WTC11 (cell line): ENCODE results near the gene RAD9A. TPM values are rescaled to one million over a fixed set of nuclear protein-coding genes. Genes with fewer than 3 reads are reported as not detected.

ENCODE experiments used
- ATAC-seq: fragments of 200-7000 bp; cut with Tn5 transposase; 2 replicates; pipeline ENCODE4 v1.10.0; 2021; ENCODE audit warnings: mild to moderate bottlenecking, moderate library complexity
- CTCF ChIA-PET: fragments of 300-600 bp; sonication (Branson Sonifier 250); formaldehyde crosslinking; loops from one replicate; lab custom pipeline; 2021; ENCODE audit warnings: antibody characterized with exemption; lab: Charles Lee
- POLR2A ChIA-PET: fragments of 350-600 bp; sonication (Branson Sonifier 250); formaldehyde crosslinking; loops from one replicate; lab custom pipeline; 2021; ENCODE audit warnings: antibody characterized with exemption; lab: Charles Lee
- DNase-seq: peaks from one replicate; pipeline ENCODE4 v3.0.0; 2021; ENCODE audit warnings: low spot score
- H3K27ac Mint-ChIP-seq: 2 replicates; pipeline ENCODE4 v1.8.0; 2021; ENCODE audit warnings: mixed read lengths
- H3K27me3 Mint-ChIP-seq: 2 replicates; pipeline ENCODE4 v1.8.0; 2021; ENCODE audit warnings: low read depth, mild to moderate bottlenecking, moderate library complexity, mixed read lengths
- H3K36me3 Mint-ChIP-seq: 2 replicates; pipeline ENCODE4 v1.8.0; 2021; ENCODE audit warnings: mixed read lengths
- H3K4me1 Mint-ChIP-seq: 2 replicates; pipeline ENCODE4 v1.8.0; 2022; ENCODE audit warnings: mixed read lengths
- H3K4me3 Mint-ChIP-seq: 2 replicates; pipeline ENCODE4 v1.8.0; 2021; ENCODE audit warnings: mild to moderate bottlenecking, moderate library complexity, mixed read lengths
- H3K9me3 Mint-ChIP-seq: 2 replicates; pipeline ENCODE4 v1.8.0; 2021; ENCODE audit warnings: mixed read lengths
- ATF1 ChIP-seq: sonication (generic); formaldehyde crosslinking; IDR thresholded peaks from 2 replicates; pipeline ENCODE4 v1.8.1; 2023; ENCODE audit warnings: mild to moderate bottlenecking, moderate library complexity, missing genetic modification reagents
- CBFB ChIP-seq: sonication (generic); formaldehyde crosslinking; IDR thresholded peaks from 2 replicates; pipeline ENCODE4 v1.8.1; 2022; ENCODE audit warnings: mild to moderate bottlenecking, low read depth, missing genetic modification reagents
- CREB1 ChIP-seq: sonication (generic); formaldehyde crosslinking; IDR thresholded peaks from 2 replicates; pipeline ENCODE4 v1.8.0; 2023; ENCODE audit warnings: mild to moderate bottlenecking, missing genetic modification reagents
- CREM ChIP-seq: sonication (generic); formaldehyde crosslinking; IDR thresholded peaks from 2 replicates; pipeline ENCODE4 v1.8.1; 2022; ENCODE audit warnings: mild to moderate bottlenecking, missing genetic modification reagents, moderate library complexity
- ETV6 ChIP-seq: sonication (generic); formaldehyde crosslinking; IDR thresholded peaks from 2 replicates; pipeline ENCODE4 v1.8.1; 2022; ENCODE audit warnings: mild to moderate bottlenecking, missing genetic modification reagents
- FOXP1 ChIP-seq: sonication (generic); formaldehyde crosslinking; IDR thresholded peaks from 2 replicates; pipeline ENCODE4 v1.8.0; 2022; ENCODE audit warnings: missing genetic modification reagents, mild to moderate bottlenecking, moderate library complexity, borderline replicate concordance
- FOXP4 ChIP-seq: sonication (generic); formaldehyde crosslinking; IDR thresholded peaks from 2 replicates; pipeline ENCODE4 v1.8.0; 2022; ENCODE audit warnings: mild to moderate bottlenecking, missing genetic modification reagents
- HMGA2 ChIP-seq: fragments of 250-450 bp; sonication (Bioruptor Pico); IDR thresholded peaks from 2 replicates; pipeline ENCODE4 v1.4.0; 2021; ENCODE audit warnings: mild to moderate bottlenecking, moderate library complexity
- JUN ChIP-seq: sonication (generic); formaldehyde crosslinking; IDR thresholded peaks from 2 replicates; pipeline ENCODE4 v1.8.0; 2023; ENCODE audit warnings: mild to moderate bottlenecking, missing genetic modification reagents
- MLX ChIP-seq: sonication (generic); formaldehyde crosslinking; IDR thresholded peaks from 2 replicates; pipeline ENCODE4 v1.8.1; 2023; ENCODE audit warnings: mild to moderate bottlenecking, missing genetic modification reagents, moderate library complexity
- MXD4 ChIP-seq: fragments of 250-450 bp; sonication (Bioruptor Pico); IDR thresholded peaks from 2 replicates; pipeline ENCODE4 v1.8.0; 2021; ENCODE audit warnings: mild to moderate bottlenecking, moderate library complexity, borderline replicate concordance
- MYBL2 ChIP-seq: sonication (generic); formaldehyde crosslinking; IDR thresholded peaks from 2 replicates; pipeline ENCODE4 v1.8.1; 2023; ENCODE audit warnings: mild to moderate bottlenecking, moderate library complexity, missing genetic modification reagents
- NFYB ChIP-seq: sonication (generic); formaldehyde crosslinking; conservative IDR thresholded peaks from 2 replicates; pipeline ENCODE4 v1.8.0; 2022; ENCODE audit warnings: low read depth, missing genetic modification reagents
- NR2C2 ChIP-seq: sonication (generic); formaldehyde crosslinking; IDR thresholded peaks from 2 replicates; pipeline ENCODE4 v1.8.0; 2022; ENCODE audit warnings: mild to moderate bottlenecking, missing genetic modification reagents
- NR3C1 ChIP-seq: sonication (generic); formaldehyde crosslinking; conservative IDR thresholded peaks from 2 replicates; pipeline ENCODE4 v1.8.1; 2023; ENCODE audit warnings: low read depth, mild to moderate bottlenecking, missing genetic modification reagents
- SMAD4 ChIP-seq: sonication (generic); formaldehyde crosslinking; IDR thresholded peaks from 2 replicates; pipeline ENCODE4 v1.8.0; 2022; ENCODE audit warnings: mild to moderate bottlenecking, missing genetic modification reagents
- TEAD1 ChIP-seq: sonication (generic); formaldehyde crosslinking; IDR thresholded peaks from 2 replicates; pipeline ENCODE4 v1.8.0; 2022; ENCODE audit warnings: mild to moderate bottlenecking, missing genetic modification reagents
- TP53 ChIP-seq: sonication (generic); formaldehyde crosslinking; IDR thresholded peaks from 2 replicates; pipeline ENCODE4 v1.8.1; 2023; ENCODE audit warnings: mild to moderate bottlenecking, missing genetic modification reagents
- ZNF232 ChIP-seq: sonication (generic); formaldehyde crosslinking; IDR thresholded peaks from 2 replicates; pipeline ENCODE4 v1.8.0; 2022; ENCODE audit warnings: mild to moderate bottlenecking, missing genetic modification reagents
- ZNF416 ChIP-seq: fragments of 250-450 bp; sonication (Bioruptor Pico); IDR thresholded peaks from 2 replicates; pipeline ENCODE4 v1.9.0; 2021; ENCODE audit warnings: mild to moderate bottlenecking, inconsistent platforms
- total RNA-seq: library from RNA; stranded (reverse); gene quantifications from 3 replicates; pipeline ENCODE4 v1.2.3, GENCODE V29; 2021
- TF ChIP-seq, protein P1 (sequence below): sonication (generic); formaldehyde crosslinking; conservative IDR thresholded peaks from 2 replicates; pipeline ENCODE4 v1.8.1; 2022; ENCODE audit warnings: mild to moderate bottlenecking, missing genetic modification reagents
- TF ChIP-seq, protein P2 (sequence below): fragments of 250-450 bp; sonication (Bioruptor Pico); conservative IDR thresholded peaks from 2 replicates; pipeline ENCODE4 v1.9.0; 2021; ENCODE audit warnings: mild to moderate bottlenecking
- TF ChIP-seq, protein P3 (sequence below): sonication (generic); formaldehyde crosslinking; IDR thresholded peaks from 2 replicates; pipeline ENCODE4 v1.8.0; 2022; ENCODE audit warnings: mild to moderate bottlenecking, missing genetic modification reagents
- TF ChIP-seq, protein P4 (sequence below): sonication (generic); formaldehyde crosslinking; IDR thresholded peaks from 2 replicates; pipeline ENCODE4 v1.8.1; 2023; ENCODE audit warnings: mild to moderate bottlenecking, missing genetic modification reagents, moderate library complexity
- TF ChIP-seq, protein P5 (sequence below): sonication (generic); formaldehyde crosslinking; IDR thresholded peaks from 2 replicates; pipeline ENCODE4 v1.8.0; 2023; ENCODE audit warnings: missing genetic modification reagents, mild to moderate bottlenecking, borderline replicate concordance

The RAD9A gene
- total RNA-seq, 1 experiment from 2014 or later, result 45.5 TPM

DNA sequence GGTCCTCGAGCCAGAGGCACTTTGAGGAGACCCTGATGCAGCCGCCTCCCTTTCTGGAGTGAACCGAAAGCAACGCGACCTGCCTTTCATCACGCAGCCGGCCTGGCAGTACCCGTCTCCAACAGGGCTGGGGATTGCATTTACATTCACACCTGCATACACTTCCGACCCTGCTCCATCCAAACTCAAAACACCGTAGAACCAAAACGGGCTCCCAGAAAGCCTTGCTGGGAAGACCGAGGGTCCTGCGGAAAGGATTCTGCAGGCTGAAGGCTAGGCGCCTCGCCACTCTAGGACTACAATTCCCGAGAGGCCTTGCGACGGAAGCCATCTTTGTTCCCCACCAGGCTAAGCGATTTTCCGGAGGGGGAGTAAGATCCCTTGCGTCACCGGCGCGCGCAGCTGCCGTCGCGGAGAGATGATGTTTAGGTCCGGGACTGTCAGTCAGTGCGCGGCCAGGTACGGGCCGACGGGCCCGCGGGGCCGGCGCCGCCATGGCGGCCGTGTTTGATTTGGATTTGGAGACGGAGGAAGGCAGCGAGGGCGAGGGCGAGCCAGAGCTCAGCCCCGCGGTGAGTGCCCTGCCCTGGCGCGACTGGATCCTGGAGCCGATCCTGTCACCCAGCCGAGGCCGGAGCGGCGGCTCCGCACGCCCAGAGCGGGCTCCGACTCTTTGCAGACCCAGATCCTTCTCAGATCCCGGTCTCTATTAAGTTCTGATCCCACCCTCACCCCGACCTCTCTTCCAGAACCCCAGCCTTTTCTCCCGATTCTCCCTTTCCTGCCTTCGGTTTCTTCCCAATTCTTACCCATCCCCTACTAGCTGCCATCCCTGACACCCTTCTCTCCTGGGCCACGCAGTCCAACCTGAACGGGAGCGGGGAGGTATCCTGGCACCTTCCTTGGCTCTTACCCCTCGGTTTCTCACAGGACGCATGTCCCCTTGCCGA is 36.5 kb downstream of the RAD9A start, which contains the start of gene RPS6KB2:
Gene RPS6KB2, plus strand, starts transcription at position 443 of the 950 bp plus-strand sequence. Its CDS starts 52 bp downstream, at position 495.
- H3K27ac Mint-ChIP-seq, result peak within 1 kb of the TSS; percentile 93
- H3K4me3 Mint-ChIP-seq, result peak within 1 kb of the TSS; percentile 97
- peaks cover 4% of the 10 kb centered on the region for H3K4me1 Mint-ChIP-seq
- H3K36me3 Mint-ChIP-seq, result peaks cover 9% of the 10 kb centered on the region
- ChIA-PET POLR2A (interaction anchor here (0.9 to 2.7 kb wide), 7 partner anchors 8 to 55 kb away, joined by 3 to 10 read pairs (median 3); partner anchors contain the start of genes AIP, PPP1CA and TMEM134), CTCF (interaction anchor here (0.9 to 4.5 kb wide), 4 partner anchors 9 to 77 kb away, joined by 3 to 23 read pairs (median 3); partner anchors contain the start of genes PPP1CA, PTPRCAP and RAD9A)
- ATAC-seq, result peak; percentile 91
- no peaks in the 10 kb centered on the region for H3K9me3 Mint-ChIP-seq
- H3K27me3 Mint-ChIP-seq, result no peaks in the 10 kb centered on the region
- DNase-seq, result peak; percentile 100
- no peak for TF ChIP-seq HMGA2 (CRISPR knock-in tag)
- no peak for TF ChIP-seq TP53
- TF ChIP-seq MYBL2 (CRISPR knock-in tag), result 0 out of 2 replicates have a peak, but pooled peaks have one; percentile 41
- TF ChIP-seq ETV6 (CRISPR knock-in tag), result peak; percentile 84; the same call in 1 of the 2 replicates
- no peak for TF ChIP-seq MXD4 (CRISPR knock-in tag)
- TF ChIP-seq, protein P1, sequence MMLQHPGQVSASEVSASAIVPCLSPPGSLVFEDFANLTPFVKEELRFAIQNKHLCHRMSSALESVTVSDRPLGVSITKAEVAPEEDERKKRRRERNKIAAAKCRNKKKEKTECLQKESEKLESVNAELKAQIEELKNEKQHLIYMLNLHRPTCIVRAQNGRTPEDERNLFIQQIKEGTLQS (CRISPR knock-in tag), result 0 out of 2 replicates have a peak, but pooled peaks have one; percentile 49
- peak; percentile 41; the same call in 1 of the 2 replicates for TF ChIP-seq TEAD1 (CRISPR knock-in tag)
- TF ChIP-seq, protein P2, sequence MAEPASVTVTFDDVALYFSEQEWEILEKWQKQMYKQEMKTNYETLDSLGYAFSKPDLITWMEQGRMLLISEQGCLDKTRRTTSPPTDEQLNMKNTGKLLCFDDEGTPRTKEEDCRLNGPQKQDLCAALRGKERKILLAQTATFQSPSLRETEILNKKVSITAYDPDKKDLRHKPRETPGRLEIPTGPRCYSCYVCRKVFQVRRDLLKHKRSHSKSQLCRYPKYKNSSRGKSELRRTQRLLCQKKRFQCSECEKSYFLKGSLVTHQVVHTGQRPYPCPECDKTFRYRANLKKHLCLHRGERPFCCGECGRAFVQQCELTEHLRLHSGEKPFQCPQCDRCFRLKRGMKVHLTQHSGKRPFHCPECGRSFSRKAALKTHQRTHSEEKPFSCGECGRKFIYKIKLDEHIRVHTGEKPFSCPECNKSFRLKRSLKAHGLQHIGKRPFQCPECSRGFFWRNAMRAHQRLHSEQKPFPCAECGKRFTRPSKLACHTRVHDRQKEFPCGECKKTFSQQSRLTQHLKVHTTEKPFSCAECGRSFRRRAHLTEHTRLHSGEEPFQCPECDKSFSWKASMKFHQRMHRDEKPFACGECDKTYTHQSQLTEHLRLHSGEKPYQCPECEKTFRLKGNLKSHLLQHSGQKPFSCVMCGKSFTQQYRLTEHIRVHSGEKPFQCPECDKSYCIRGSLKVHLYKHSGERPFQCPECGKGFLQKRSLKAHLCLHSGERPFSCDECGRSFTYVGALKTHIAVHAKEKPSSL (CRISPR knock-in tag), result no peak
- TF ChIP-seq FOXP4 (CRISPR knock-in tag), result peak; percentile 83; the same call in 1 of the 2 replicates
- no peak for TF ChIP-seq CBFB (CRISPR knock-in tag)
- TF ChIP-seq ATF1, result peak; percentile 95; the same call in 1 of the 2 replicates
- TF ChIP-seq, protein P3, sequence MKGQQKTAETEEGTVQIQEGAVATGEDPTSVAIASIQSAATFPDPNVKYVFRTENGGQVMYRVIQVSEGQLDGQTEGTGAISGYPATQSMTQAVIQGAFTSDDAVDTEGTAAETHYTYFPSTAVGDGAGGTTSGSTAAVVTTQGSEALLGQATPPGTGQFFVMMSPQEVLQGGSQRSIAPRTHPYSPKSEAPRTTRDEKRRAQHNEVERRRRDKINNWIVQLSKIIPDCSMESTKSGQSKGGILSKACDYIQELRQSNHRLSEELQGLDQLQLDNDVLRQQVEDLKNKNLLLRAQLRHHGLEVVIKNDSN (CRISPR knock-in tag), result peak; percentile 53
- TF ChIP-seq, protein P4, sequence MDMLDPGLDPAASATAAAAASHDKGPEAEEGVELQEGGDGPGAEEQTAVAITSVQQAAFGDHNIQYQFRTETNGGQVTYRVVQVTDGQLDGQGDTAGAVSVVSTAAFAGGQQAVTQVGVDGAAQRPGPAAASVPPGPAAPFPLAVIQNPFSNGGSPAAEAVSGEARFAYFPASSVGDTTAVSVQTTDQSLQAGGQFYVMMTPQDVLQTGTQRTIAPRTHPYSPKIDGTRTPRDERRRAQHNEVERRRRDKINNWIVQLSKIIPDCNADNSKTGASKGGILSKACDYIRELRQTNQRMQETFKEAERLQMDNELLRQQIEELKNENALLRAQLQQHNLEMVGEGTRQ (CRISPR knock-in tag), result peak; percentile 60
- TF ChIP-seq CREB1 (CRISPR knock-in tag), result peak; percentile 92
- TF ChIP-seq SMAD4, result no peak
- no peak for TF ChIP-seq NFYB
- 0 out of 2 replicates have a peak, but pooled peaks have one; percentile 52 for TF ChIP-seq ZNF232 (CRISPR knock-in tag)
- TF ChIP-seq, protein P5, sequence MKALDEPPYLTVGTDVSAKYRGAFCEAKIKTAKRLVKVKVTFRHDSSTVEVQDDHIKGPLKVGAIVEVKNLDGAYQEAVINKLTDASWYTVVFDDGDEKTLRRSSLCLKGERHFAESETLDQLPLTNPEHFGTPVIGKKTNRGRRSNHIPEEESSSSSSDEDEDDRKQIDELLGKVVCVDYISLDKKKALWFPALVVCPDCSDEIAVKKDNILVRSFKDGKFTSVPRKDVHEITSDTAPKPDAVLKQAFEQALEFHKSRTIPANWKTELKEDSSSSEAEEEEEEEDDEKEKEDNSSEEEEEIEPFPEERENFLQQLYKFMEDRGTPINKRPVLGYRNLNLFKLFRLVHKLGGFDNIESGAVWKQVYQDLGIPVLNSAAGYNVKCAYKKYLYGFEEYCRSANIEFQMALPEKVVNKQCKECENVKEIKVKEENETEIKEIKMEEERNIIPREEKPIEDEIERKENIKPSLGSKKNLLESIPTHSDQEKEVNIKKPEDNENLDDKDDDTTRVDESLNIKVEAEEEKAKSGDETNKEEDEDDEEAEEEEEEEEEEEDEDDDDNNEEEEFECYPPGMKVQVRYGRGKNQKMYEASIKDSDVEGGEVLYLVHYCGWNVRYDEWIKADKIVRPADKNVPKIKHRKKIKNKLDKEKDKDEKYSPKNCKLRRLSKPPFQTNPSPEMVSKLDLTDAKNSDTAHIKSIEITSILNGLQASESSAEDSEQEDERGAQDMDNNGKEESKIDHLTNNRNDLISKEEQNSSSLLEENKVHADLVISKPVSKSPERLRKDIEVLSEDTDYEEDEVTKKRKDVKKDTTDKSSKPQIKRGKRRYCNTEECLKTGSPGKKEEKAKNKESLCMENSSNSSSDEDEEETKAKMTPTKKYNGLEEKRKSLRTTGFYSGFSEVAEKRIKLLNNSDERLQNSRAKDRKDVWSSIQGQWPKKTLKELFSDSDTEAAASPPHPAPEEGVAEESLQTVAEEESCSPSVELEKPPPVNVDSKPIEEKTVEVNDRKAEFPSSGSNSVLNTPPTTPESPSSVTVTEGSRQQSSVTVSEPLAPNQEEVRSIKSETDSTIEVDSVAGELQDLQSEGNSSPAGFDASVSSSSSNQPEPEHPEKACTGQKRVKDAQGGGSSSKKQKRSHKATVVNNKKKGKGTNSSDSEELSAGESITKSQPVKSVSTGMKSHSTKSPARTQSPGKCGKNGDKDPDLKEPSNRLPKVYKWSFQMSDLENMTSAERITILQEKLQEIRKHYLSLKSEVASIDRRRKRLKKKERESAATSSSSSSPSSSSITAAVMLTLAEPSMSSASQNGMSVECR (CRISPR knock-in tag), result peak; percentile 84; the same call in 1 of the 2 replicates
- peak; percentile 68; the same call in 1 of the 2 replicates for TF ChIP-seq FOXP1 (CRISPR knock-in tag)
- no peak for TF ChIP-seq MLX (CRISPR knock-in tag)
- no peak for TF ChIP-seq NR3C1 (CRISPR knock-in tag)
- TF ChIP-seq ZNF416 (CRISPR knock-in tag), result no peak
- no peak for TF ChIP-seq NR2C2 (CRISPR knock-in tag)
- no peak for TF ChIP-seq JUN (CRISPR knock-in tag)
- peak; percentile 100 for TF ChIP-seq CREM
